A549 (cell line): Measurements from ENCODE around the gene WDR72. TPM values are rescaled to one million over a fixed set of nuclear protein-coding genes. Genes with fewer than 3 reads are reported as not detected.

Experiments
- ATAC-seq, 2 experiments: fragments of 200-7000 bp in 1 of 2; fragments of >200 bp in 1 of 2; cut with Nextera tagmentation in 1 of 2; cut with Tn5 transposase in 1 of 2; 3 replicates each; pipeline versions ENCODE4 v1.8.0 to v1.9.1; 2018 to 2020; ENCODE audit warnings: mild to moderate bottlenecking in 1 of 2, moderate library complexity in 1 of 2
- CTCF ChIA-PET: fragments of 300-600 bp; sonication (Branson Sonifier 250); formaldehyde crosslinking; extraction: SDS; loops from one replicate; lab custom pipeline; 2021; ENCODE audit warnings: antibody characterized with exemption, inconsistent platforms; lab: Yijun Ruan, JAX
- POLR2A ChIA-PET: fragments of 350-600 bp; formaldehyde crosslinking; extraction: SDS; loops from one replicate; lab custom pipeline; 2021; ENCODE audit warnings: antibody characterized with exemption, inconsistent platforms; lab: Yijun Ruan, JAX
- DNase-seq, 2 experiments: peaks; one replicate each; pipeline versions ENCODE4 v3.0.0 to v3.0.0-alpha.2; 2011 to 2016; ENCODE audit warnings: low read depth in 1 of 2, low spot score in 1 of 2
- FAIRE-seq: peaks from 2 replicates; lab custom pipeline; 2011; peaks lifted over from hg19 to GRCh38; lab: Jason Lieb, UNC
- H3K27ac ChIP-seq, 2 experiments: fragments of >200 bp; sonication (Bioruptor Twin); formaldehyde crosslinking; 3 replicates each; pipeline ENCODE4 v1.5.1; 2016 to 2017
- H3K4me1 ChIP-seq: fragments of >200 bp; sonication (Bioruptor Twin); formaldehyde crosslinking; 3 replicates; pipeline ENCODE4 v1.6.1; 2016
- H3K4me2 ChIP-seq: fragments of >200 bp; sonication (Bioruptor Twin); formaldehyde crosslinking; 3 replicates; pipeline ENCODE4 v1.6.1; 2016
- H3K4me3 ChIP-seq: fragments of >200 bp; sonication (Bioruptor Twin); formaldehyde crosslinking; 3 replicates; pipeline ENCODE4 v1.5.1; 2016
- H3K9me3 ChIP-seq: fragments of >200 bp; sonication (Bioruptor Twin); formaldehyde crosslinking; 3 replicates; pipeline ENCODE4 v1.6.1; 2016
- ATOH8 ChIP-seq: fragments of 250-450 bp; sonication (Bioruptor Pico); IDR thresholded peaks from 2 replicates; pipeline ENCODE4 v1.5.0; 2020; ENCODE audit warnings: low read depth, mild to moderate bottlenecking, moderate library complexity
- BCL3 ChIP-seq: fragments of >200 bp; sonication (Bioruptor Twin); formaldehyde crosslinking; IDR thresholded peaks from 3 replicates; pipeline ENCODE4 v1.6.1; 2016
- CBX8 ChIP-seq: fragments of 200-600 bp; sonication (generic); IDR thresholded peaks from 2 replicates; pipeline ENCODE4 v1.6.1; 2016
- CEBPB ChIP-seq, 2 experiments: fragments of >200 bp in 1 of 2; sonication (Bioruptor Twin) in 1 of 2; formaldehyde crosslinking in 1 of 2; IDR thresholded peaks; 2 replicates each; pipeline ENCODE4 v1.6.1; 2012 to 2016
- CHD2 ChIP-seq: fragments of 150-350 bp; IDR thresholded peaks from 2 replicates; pipeline ENCODE4 v1.6.1; 2014; ENCODE audit warnings: low read length; ENCODE audit not compliant: partially characterized antibody
- CHD4 ChIP-seq: fragments of 200-600 bp; sonication (generic); IDR thresholded peaks from 2 replicates; pipeline ENCODE4 v1.6.1; 2016; ENCODE audit warnings: antibody characterized with exemption, mild to moderate bottlenecking, borderline replicate concordance
- E2F6 ChIP-seq: IDR thresholded peaks from 2 replicates; pipeline ENCODE4 v1.6.1; 2012; ENCODE audit warnings: low read depth, borderline replicate concordance
- EHF ChIP-seq: fragments of 250-450 bp; sonication (Bioruptor Pico); IDR thresholded peaks from 2 replicates; pipeline ENCODE4 v1.5.0; 2020; ENCODE audit warnings: mild to moderate bottlenecking
- EHMT2 ChIP-seq: fragments of 200-600 bp; sonication (generic); IDR thresholded peaks from 2 replicates; pipeline ENCODE4 v1.6.1; 2016; ENCODE audit warnings: antibody characterized with exemption, low read depth, mild to moderate bottlenecking, moderate library complexity
- FOSB ChIP-seq: fragments of 250-450 bp; sonication (Bioruptor Pico); IDR thresholded peaks from 2 replicates; pipeline ENCODE4 v1.5.0; 2020; ENCODE audit warnings: mild to moderate bottlenecking, moderate library complexity
- HES2 ChIP-seq: fragments of >200 bp; sonication (Bioruptor Twin); formaldehyde crosslinking; IDR thresholded peaks from 2 replicates; pipeline ENCODE4 v1.6.1; 2016
- HMGXB4 ChIP-seq: fragments of 250-450 bp; sonication (Bioruptor Pico); IDR thresholded peaks from 2 replicates; pipeline ENCODE4 v1.5.0; 2021; ENCODE audit warnings: mild to moderate bottlenecking, moderate library complexity, borderline replicate concordance
- HOXB13 ChIP-seq: fragments of 250-450 bp; sonication (Bioruptor Pico); IDR thresholded peaks from 2 replicates; pipeline ENCODE4 v1.5.0; 2020; ENCODE audit warnings: low read depth, mild to moderate bottlenecking, moderate library complexity
- KDM1A ChIP-seq: fragments of 200-600 bp; sonication (generic); IDR thresholded peaks from 2 replicates; pipeline ENCODE4 v1.6.1; 2016; ENCODE audit warnings: low read depth, mild to moderate bottlenecking
- KDM5A ChIP-seq: fragments of 200-600 bp; sonication (generic); IDR thresholded peaks from 2 replicates; pipeline ENCODE4 v1.6.1; 2016; ENCODE audit warnings: antibody characterized with exemption, mild to moderate bottlenecking
- MAFK ChIP-seq: fragments of 450-650 bp; IDR thresholded peaks from 2 replicates; pipeline ENCODE4 v1.6.1; 2014; ENCODE audit not compliant: partially characterized antibody
- MYC ChIP-seq: IDR thresholded peaks from 2 replicates; pipeline ENCODE4 v1.6.1; 2012; ENCODE audit warnings: mild to moderate bottlenecking, inconsistent platforms, low read length, improper control_type of control experiment, borderline replicate concordance
- NFE2L2 ChIP-seq: fragments of 150-350 bp; conservative IDR thresholded peaks from 2 replicates; pipeline ENCODE4 v1.6.1; 2014; ENCODE audit warnings: low read length
- NPAS2 ChIP-seq: fragments of 250-450 bp; sonication (Bioruptor Pico); IDR thresholded peaks from 2 replicates; pipeline ENCODE4 v1.8.0; 2022; ENCODE audit warnings: mild to moderate bottlenecking, moderate library complexity, borderline replicate concordance
- NR3C1 ChIP-seq: fragments of >200 bp; sonication (Bioruptor Twin); formaldehyde crosslinking; IDR thresholded peaks from 3 replicates; pipeline ENCODE4 v1.6.1; 2017
- PHF8 ChIP-seq: fragments of 200-600 bp; sonication (generic); IDR thresholded peaks from 2 replicates; pipeline ENCODE4 v1.6.1; 2016; ENCODE audit warnings: low read depth, mild to moderate bottlenecking, antibody characterized with exemption, moderate library complexity, borderline replicate concordance
- POLR2A ChIP-seq: IDR thresholded peaks from 2 replicates; pipeline ENCODE4 v1.6.1; 2012; ENCODE audit warnings: mild to moderate bottlenecking, low read length
- RAD21 ChIP-seq, 2 experiments: fragments of >200 bp in 1 of 2; sonication (Bioruptor Twin) in 1 of 2; formaldehyde crosslinking in 1 of 2; IDR thresholded peaks in 1 of 2; conservative IDR thresholded peaks in 1 of 2; 2 replicates in 1 of 2; 3 replicates in 1 of 2; pipeline ENCODE4 v1.6.1; 2012 to 2018; ENCODE audit warnings: inconsistent platforms in 1 of 2
- RCOR1 ChIP-seq: fragments of 150-350 bp; IDR thresholded peaks from 2 replicates; pipeline ENCODE4 v1.6.1; 2014; ENCODE audit warnings: antibody characterized with exemption, low read length, low read depth
- REST ChIP-seq: fragments of 200-600 bp; sonication (generic); IDR thresholded peaks from 2 replicates; pipeline ENCODE4 v1.6.1; 2016; ENCODE audit warnings: antibody characterized with exemption, mild to moderate bottlenecking, moderate library complexity
- RFX5 ChIP-seq: fragments of 450-650 bp; IDR thresholded peaks from 2 replicates; pipeline ENCODE4 v1.7.1; 2014; ENCODE audit warnings: antibody characterized with exemption, mild to moderate bottlenecking, moderate library complexity
- TP53 ChIP-seq: fragments of 250-450 bp; sonication (Bioruptor Pico); IDR thresholded peaks from 2 replicates; pipeline ENCODE4 v1.5.0; 2021; ENCODE audit warnings: mild to moderate bottlenecking, moderate library complexity
- ZC3H11A ChIP-seq: fragments of 450-650 bp; IDR thresholded peaks from 2 replicates; pipeline ENCODE4 v1.6.1; 2014; ENCODE audit warnings: antibody characterized with exemption, mild to moderate bottlenecking
- ZFP36 ChIP-seq: fragments of 450-650 bp; IDR thresholded peaks from 2 replicates; pipeline ENCODE4 v1.6.1; 2014; ENCODE audit warnings: borderline replicate concordance; ENCODE audit not compliant: partially characterized antibody
- WGBS: methylation state at CpG from one replicate; pipeline ENCODE4 v1.1.6; 2017; ENCODE audit errors: missing lambda C conversion rate; 5-methylcytosine and 5-hydroxymethylcytosine counted together
- polyA plus RNA-seq, 4 experiments: library from polyadenylated mRNA; depleted of rRNA in 3 of 4; stranded (reverse); fragments of >200 nt; fragmentation: RNase III in 1 of 4; extraction: RNeasy Plus Mini Kit Qiagen cat#74134 plus additional on column Dnase treatment in 1 of 4; gene quantifications; 2 replicates in 3 of 4; 3 replicates in 1 of 4; pipeline ENCODE4 v1.2.3, GENCODE V29; 2011 to 2017

The WDR72 gene
- polyA plus RNA-seq, 2 of the 4 experiments (the other 2 are of a cell fraction) = 12.0 to 28.5 TPM

GRCh38 chr15:53758412-53758811 lies 1.1 kb downstream of the WDR72 start:
- Histone ChIP-seq H3K4me2 (no peak overlapping the region), H3K4me3 (no peak overlapping the region), H3K9me3 (no peaks in the 10 kb centered on the region), H3K27ac (no peak overlapping the region), H3K4me1 (no peaks in the 10 kb centered on the region)
- FAIRE-seq (no peak), ATAC-seq (no peak), DNase-seq (no peak)
- CTCF ChIA-PET = interaction anchor here (0.6 kb wide), 1 partner anchor 16 kb away, joined by 3 read pairs; no protein-coding TSS in a partner anchor
- 96% methylated on average over 2 of the region's 7 CpGs for WGBS
- no peak for TF ChIP-seq BCL3
- no peak for TF ChIP-seq ZFP36
- no peak for TF ChIP-seq RCOR1
- no peak for TF ChIP-seq CEBPB (IDR thresholded peaks at IDR 0.05)
- TF ChIP-seq NR3C1 = no peak
- no peak for TF ChIP-seq POLR2A
- TF ChIP-seq HMGXB4 = no peak
- no peak for TF ChIP-seq ATOH8 (CRISPR knock-in tag)
- no peak for TF ChIP-seq CHD2
- TF ChIP-seq ZC3H11A = no peak
- no peak for TF ChIP-seq PHF8
- no peak for TF ChIP-seq RAD21 (conservative IDR thresholded peaks at IDR 0.05 in 1 of 2, IDR thresholded peaks at IDR 0.05 in 1 of 2)
- TF ChIP-seq HOXB13 (CRISPR knock-in tag) = no peak
- POLR2A ChIA-PET = no interaction called here

- FAIRE-seq (no peak), DNase-seq (no peak), ATAC-seq (no peak)
- Histone ChIP-seq H3K4me1 (no peaks in the 10 kb centered on the region), H3K27ac (no peak overlapping the region), H3K4me3 (no peak overlapping the region), H3K9me3 (no peaks in the 10 kb centered on the region), H3K4me2 (no peak overlapping the region)
- CTCF ChIA-PET = interaction anchor here (0.6 kb wide), 1 partner anchor 16 kb away, joined by 3 read pairs; no protein-coding TSS in a partner anchor
- POLR2A ChIA-PET = no interaction called here
- TF ChIP-seq E2F6 (no peak), EHMT2 (no peak), FOSB (CRISPR knock-in tag) (no peak), CHD4 (no peak), KDM1A (no peak), NPAS2 (CRISPR knock-in tag) (no peak), CBX8 (no peak), CEBPB (IDR thresholded peaks at IDR 0.05) (no peak), HES2 (no peak), RFX5 (no peak), MAFK (no peak), NFE2L2 (no peak), HOXB13 (CRISPR knock-in tag) (no peak), TP53 (CRISPR knock-in tag) (no peak), REST (no peak), MYC (no peak), EHF (no peak), KDM5A (no peak)
- WGBS = 77% methylated on average over 5 of the region's 6 CpGs
These were observed 1.6 kb downstream of the WDR72 start for GRCh38 chr15:53757906-53758305.
